ENCODE results near the gene NAXE.

Gene NAXE

DNA sequence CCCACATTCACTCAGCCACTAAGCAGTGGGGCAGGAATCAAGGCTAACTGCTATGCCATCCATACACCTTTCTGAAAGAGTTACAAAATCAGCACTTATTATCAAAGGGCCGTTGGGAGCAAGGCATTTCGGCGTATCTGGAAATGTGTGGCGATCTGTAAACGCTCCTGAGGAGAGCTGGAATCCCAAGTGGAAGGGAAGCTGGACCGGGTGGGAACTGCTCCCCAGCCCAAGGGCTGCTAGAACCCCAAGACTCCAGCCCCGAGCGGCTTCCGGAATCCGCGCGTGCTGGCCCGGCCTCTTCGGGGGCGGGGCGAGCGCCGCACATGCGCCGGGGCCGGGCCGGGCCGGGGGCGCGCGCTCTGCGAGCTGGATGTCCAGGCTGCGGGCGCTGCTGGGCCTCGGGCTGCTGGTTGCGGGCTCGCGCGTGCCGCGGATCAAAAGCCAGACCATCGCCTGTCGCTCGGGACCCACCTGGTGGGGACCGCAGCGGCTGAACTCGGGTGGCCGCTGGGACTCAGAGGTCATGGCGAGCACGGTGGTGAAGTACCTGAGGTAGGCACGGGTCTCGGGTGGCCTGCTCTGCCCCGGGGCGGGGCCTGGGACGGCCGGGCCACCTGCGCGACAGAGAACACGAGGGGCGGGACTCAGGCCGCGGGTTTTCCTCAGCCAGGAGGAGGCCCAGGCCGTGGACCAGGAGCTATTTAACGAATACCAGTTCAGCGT, at the start of gene NAXE:
Gene NAXE, plus strand, starts transcription at position 345 of the 726 bp plus-strand sequence. Its CDS starts 29 bp downstream, at position 374.
- Histone ChIP-seq H3K4me1 (ENCODE audit: control insufficient read depth, insufficient read depth, low read length) (peaks cover 9% of the 10 kb centered on the region), H3K9ac (ENCODE audit: low read length) (peak within 1 kb of the TSS; percentile 83), H3K4me3 (ENCODE audit: low read depth, low read length) (peak within 1 kb of the TSS; percentile 70), H3K27ac (ENCODE audit: low read depth, low read length) (0 out of 2 replicates have a peak within 1 kb of the TSS, but pooled peaks have one; percentile 36), H3K27me3 (ENCODE audit: control insufficient read depth, insufficient read depth, low read length) (no peaks in the 10 kb centered on the region), H3K9me3 (ENCODE audit: control insufficient read depth, insufficient read depth, low read depth, low read length) (no peaks in the 10 kb centered on the region), H3K36me3 (ENCODE audit: control insufficient read depth, insufficient read depth, low read length) (peaks cover 41% of the 10 kb centered on the region)

DNA sequence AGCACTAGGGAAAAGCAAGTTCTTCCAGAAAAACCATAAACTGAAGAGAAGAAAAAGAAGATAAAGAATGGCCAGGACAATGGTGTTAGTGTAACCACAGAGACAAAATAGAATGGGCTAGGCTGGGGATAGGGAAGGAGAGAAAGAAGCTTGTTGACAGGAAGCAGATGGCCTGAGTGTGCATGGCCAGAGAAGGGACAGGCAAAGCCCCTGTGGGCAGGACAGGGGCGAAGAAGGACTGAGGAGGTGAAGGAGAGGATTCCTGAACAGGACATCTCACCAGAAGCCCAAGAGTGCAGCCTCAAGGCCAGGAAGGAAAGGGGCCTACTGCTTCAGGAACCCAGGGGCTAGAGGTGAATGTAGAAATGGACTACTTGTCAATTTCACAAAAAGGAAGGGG, 48.5 kb upstream of the NAXE start:
- peaks cover 86% of the 10 kb centered on the region for H3K36me3 ChIP-seq (ENCODE audit: control insufficient read depth, insufficient read depth, low read length)

DNA sequence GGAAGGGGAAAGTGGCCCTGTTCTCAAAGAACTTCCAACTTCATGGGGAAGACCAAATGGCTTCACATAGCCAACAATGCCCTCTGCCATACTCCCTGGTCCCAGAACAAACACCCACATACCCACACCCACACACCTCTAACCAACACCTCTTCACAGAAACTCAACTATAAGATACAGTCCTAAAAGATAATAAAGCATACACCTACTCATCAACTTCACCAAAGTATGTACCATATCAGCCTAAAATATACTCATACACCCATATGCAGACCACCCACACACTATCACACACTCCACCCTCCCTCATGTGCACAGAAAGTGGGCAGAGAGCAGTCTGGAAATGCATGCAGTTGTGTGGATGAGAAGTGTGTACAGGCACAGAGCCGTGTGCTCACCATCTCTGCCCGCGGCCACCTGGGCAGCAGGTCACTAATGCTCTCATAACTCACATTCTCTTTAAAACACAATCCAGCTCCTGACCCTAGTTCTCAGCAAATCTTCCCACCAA, 46.9 kb upstream of the NAXE start:
- H3K9ac ChIP-seq (ENCODE audit: low read length) = no peak overlapping the region
- H3K27ac ChIP-seq (ENCODE audit: low read depth, low read length) = no peak overlapping the region
- H3K27me3 ChIP-seq (ENCODE audit: control insufficient read depth, insufficient read depth, low read length) = no peaks in the 10 kb centered on the region
- H3K36me3 ChIP-seq (ENCODE audit: control insufficient read depth, insufficient read depth, low read length) = peaks cover 83% of the 10 kb centered on the region
- no peaks in the 10 kb centered on the region for H3K9me3 ChIP-seq (ENCODE audit: control insufficient read depth, insufficient read depth, low read depth, low read length)
- H3K4me1 ChIP-seq (ENCODE audit: control insufficient read depth, insufficient read depth, low read length) = peaks cover 2% of the 10 kb centered on the region; the same call in 1 of the 2 replicates
- H3K4me3 ChIP-seq (ENCODE audit: low read depth, low read length) = no peak overlapping the region

More for the DNA sequence above, 48.5 kb upstream of the NAXE start:
- peaks cover 12% of the 10 kb centered on the region; the same call in 1 of the 2 replicates for H3K4me1 ChIP-seq (ENCODE audit: control insufficient read depth, insufficient read depth, low read length)
- no peak overlapping the region for H3K4me3 ChIP-seq (ENCODE audit: low read depth, low read length)
- H3K9me3 ChIP-seq (ENCODE audit: control insufficient read depth, insufficient read depth, low read depth, low read length) = no peaks in the 10 kb centered on the region
- no peak overlapping the region for H3K27ac ChIP-seq (ENCODE audit: low read depth, low read length)
- H3K9ac ChIP-seq (ENCODE audit: low read length) = no peak overlapping the region
- no peaks in the 10 kb centered on the region for H3K27me3 ChIP-seq (ENCODE audit: control insufficient read depth, insufficient read depth, low read length)

DNA sequence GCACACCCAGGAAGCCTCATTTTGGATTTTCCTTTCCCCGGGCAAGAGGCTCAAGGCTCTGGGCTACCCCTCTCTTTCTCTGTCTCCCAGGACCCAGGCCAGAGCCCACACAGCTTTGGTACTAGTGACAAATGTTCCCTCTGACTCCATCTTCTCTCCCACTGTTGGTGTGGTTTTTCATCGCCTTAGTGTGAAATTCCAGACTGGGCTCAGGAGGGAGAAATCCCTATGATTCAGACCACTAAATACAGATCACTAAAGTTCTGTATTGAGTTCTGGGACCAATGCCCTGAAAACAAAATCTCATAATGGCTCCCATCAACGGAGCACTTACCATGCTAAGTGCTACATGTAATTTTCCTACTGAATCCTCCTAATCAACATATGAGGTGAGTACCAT, 45.3 kb upstream of the NAXE start:
- no peaks in the 10 kb centered on the region for H3K4me1 ChIP-seq (ENCODE audit: control insufficient read depth, insufficient read depth, low read length)
- no peaks in the 10 kb centered on the region for H3K9me3 ChIP-seq (ENCODE audit: control insufficient read depth, insufficient read depth, low read depth, low read length)
- peaks cover 84% of the 10 kb centered on the region for H3K36me3 ChIP-seq (ENCODE audit: control insufficient read depth, insufficient read depth, low read length)
- no peak overlapping the region for H3K9ac ChIP-seq (ENCODE audit: low read length)
- no peaks in the 10 kb centered on the region for H3K27me3 ChIP-seq (ENCODE audit: control insufficient read depth, insufficient read depth, low read length)
- no peak overlapping the region for H3K27ac ChIP-seq (ENCODE audit: low read depth, low read length)
- H3K4me3 ChIP-seq (ENCODE audit: low read depth, low read length) = no peak overlapping the region

DNA sequence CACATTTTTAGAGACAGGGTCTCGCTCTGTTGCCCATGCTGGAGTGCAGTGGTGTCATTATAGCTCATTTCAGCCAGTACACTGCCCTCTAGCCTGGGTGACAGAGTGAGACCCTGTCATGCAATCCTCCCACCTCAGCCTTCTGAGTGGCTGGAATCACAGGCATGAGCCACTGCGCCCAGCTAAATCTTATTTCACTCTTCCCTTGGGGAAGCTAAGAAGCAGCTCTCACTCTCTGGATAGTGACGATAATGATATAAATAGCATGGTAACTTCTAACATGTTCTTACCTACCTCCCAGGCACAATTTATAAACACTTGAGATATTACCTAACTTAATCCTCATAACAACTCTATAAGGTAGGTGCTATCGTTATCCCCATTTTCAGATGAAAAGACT, 44.1 kb upstream of the NAXE start:
- peaks cover 84% of the 10 kb centered on the region for H3K36me3 ChIP-seq (ENCODE audit: control insufficient read depth, insufficient read depth, low read length)
- no peaks in the 10 kb centered on the region for H3K4me1 ChIP-seq (ENCODE audit: control insufficient read depth, insufficient read depth, low read length)

DNA sequence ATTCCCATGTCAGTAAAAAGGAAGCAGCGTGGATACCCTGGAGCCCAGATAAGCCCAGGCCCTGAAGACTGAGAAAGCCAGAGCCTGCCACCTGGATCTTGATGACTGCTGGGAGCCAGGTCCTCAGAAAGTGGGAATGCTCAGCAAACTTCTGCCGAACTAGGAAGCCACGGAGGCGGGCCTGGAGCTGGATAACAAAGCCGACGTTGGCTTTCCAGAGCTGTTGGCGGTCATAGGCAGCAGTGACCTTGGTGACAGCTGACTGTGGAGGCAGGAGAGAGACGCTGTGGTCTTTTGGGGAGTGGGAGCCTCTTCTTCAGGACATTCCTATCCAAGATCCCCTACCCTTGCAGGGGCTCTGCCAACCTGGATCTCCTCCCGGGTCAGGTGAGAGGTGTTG, 43.6 kb upstream of the NAXE start:
- Histone ChIP-seq H3K9me3 (ENCODE audit: control insufficient read depth, insufficient read depth, low read depth, low read length) (no peaks in the 10 kb centered on the region), H3K4me3 (ENCODE audit: low read depth, low read length) (no peak overlapping the region), H3K27me3 (ENCODE audit: control insufficient read depth, insufficient read depth, low read length) (no peaks in the 10 kb centered on the region), H3K27ac (ENCODE audit: low read depth, low read length) (no peak overlapping the region), H3K36me3 (ENCODE audit: control insufficient read depth, insufficient read depth, low read length) (peaks cover 83% of the 10 kb centered on the region), H3K4me1 (ENCODE audit: control insufficient read depth, insufficient read depth, low read length) (no peaks in the 10 kb centered on the region), H3K9ac (ENCODE audit: low read length) (no peak overlapping the region)

More for the DNA sequence above, 44.1 kb upstream of the NAXE start:
- no peak overlapping the region for H3K4me3 ChIP-seq (ENCODE audit: low read depth, low read length)
- H3K27ac ChIP-seq (ENCODE audit: low read depth, low read length) = no peak overlapping the region
- H3K9ac ChIP-seq (ENCODE audit: low read length) = no peak overlapping the region
- no peaks in the 10 kb centered on the region for H3K9me3 ChIP-seq (ENCODE audit: control insufficient read depth, insufficient read depth, low read depth, low read length)
- H3K27me3 ChIP-seq (ENCODE audit: control insufficient read depth, insufficient read depth, low read length) = no peaks in the 10 kb centered on the region

DNA sequence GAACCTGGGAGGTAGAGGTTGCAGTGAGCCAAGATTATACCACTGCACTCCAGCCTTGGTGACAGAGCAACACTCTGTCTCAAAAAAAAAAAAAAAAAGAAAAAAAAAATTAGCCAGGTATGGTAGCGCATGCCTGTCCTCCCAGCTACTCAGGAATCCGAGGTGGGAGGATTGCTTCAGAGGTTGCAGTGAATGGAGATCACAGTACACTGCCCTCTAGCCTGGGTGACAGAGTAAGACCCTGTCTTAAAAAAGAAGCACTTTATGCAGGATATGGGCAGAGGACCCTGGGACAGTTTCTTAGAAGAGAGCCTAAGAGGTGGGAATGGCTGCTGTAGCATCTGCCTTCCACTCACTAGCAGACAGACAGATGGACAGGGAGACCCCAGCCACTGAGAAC, 42.2 kb upstream of the NAXE start:
- Histone ChIP-seq H3K4me1 (ENCODE audit: control insufficient read depth, insufficient read depth, low read length) (no peaks in the 10 kb centered on the region), H3K9me3 (ENCODE audit: control insufficient read depth, insufficient read depth, low read depth, low read length) (no peaks in the 10 kb centered on the region), H3K27me3 (ENCODE audit: control insufficient read depth, insufficient read depth, low read length) (no peaks in the 10 kb centered on the region), H3K4me3 (ENCODE audit: low read depth, low read length) (no peak overlapping the region), H3K9ac (ENCODE audit: low read length) (no peak overlapping the region), H3K27ac (ENCODE audit: low read depth, low read length) (no peak overlapping the region), H3K36me3 (ENCODE audit: control insufficient read depth, insufficient read depth, low read length) (peaks cover 83% of the 10 kb centered on the region)

DNA sequence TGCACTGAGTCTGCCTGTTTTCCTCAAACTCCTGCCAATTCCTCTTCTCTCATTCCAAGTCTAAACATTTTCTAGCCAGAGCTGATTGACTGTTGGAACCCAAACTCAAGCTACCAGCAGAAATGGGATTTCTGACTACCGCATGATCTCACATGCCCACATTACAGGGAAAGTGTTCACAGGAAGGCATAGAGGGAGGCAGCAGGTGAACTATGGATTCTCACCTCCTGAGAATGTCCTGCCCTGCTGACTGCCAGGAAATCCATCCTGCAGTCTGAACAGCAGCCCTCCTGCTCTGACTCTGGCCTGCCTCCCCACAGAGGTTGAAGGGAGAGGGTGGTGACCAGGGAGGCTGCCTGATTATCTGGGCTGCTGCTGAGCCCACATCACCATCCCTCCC, 41.7 kb upstream of the NAXE start:
- H3K9ac ChIP-seq (ENCODE audit: low read length) = no peak overlapping the region
- H3K4me3 ChIP-seq (ENCODE audit: low read depth, low read length) = no peak overlapping the region
- H3K4me1 ChIP-seq (ENCODE audit: control insufficient read depth, insufficient read depth, low read length) = no peaks in the 10 kb centered on the region
- no peak overlapping the region for H3K27ac ChIP-seq (ENCODE audit: low read depth, low read length)
- peaks cover 82% of the 10 kb centered on the region for H3K36me3 ChIP-seq (ENCODE audit: control insufficient read depth, insufficient read depth, low read length)
- H3K27me3 ChIP-seq (ENCODE audit: control insufficient read depth, insufficient read depth, low read length) = no peaks in the 10 kb centered on the region
- H3K9me3 ChIP-seq (ENCODE audit: control insufficient read depth, insufficient read depth, low read depth, low read length) = no peaks in the 10 kb centered on the region

DNA sequence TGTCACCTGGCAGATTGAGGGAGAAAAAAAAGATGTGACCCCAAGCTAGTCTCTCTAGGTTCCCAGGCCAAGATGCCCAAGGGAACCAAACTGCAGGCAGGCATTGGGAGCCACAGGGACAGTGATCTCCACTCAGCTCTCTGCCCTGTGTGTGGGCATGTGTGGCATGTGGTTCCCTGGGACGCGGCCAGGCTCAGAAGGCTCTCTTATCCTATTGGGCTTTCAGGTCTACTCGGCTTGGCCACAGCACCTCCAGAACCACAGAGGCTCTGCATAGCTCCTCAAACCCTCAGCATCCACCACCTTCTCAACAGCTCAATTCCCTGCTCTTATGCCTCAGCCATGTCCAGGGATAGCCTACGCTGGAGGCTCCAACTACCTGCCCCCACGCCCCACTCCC, 41.2 kb upstream of the NAXE start:
- Histone ChIP-seq H3K4me1 (ENCODE audit: control insufficient read depth, insufficient read depth, low read length) (no peaks in the 10 kb centered on the region), H3K27me3 (ENCODE audit: control insufficient read depth, insufficient read depth, low read length) (no peaks in the 10 kb centered on the region), H3K9me3 (ENCODE audit: control insufficient read depth, insufficient read depth, low read depth, low read length) (no peaks in the 10 kb centered on the region), H3K9ac (ENCODE audit: low read length) (no peak overlapping the region), H3K27ac (ENCODE audit: low read depth, low read length) (no peak overlapping the region), H3K36me3 (ENCODE audit: control insufficient read depth, insufficient read depth, low read length) (peaks cover 87% of the 10 kb centered on the region), H3K4me3 (ENCODE audit: low read depth, low read length) (no peak overlapping the region)

DNA sequence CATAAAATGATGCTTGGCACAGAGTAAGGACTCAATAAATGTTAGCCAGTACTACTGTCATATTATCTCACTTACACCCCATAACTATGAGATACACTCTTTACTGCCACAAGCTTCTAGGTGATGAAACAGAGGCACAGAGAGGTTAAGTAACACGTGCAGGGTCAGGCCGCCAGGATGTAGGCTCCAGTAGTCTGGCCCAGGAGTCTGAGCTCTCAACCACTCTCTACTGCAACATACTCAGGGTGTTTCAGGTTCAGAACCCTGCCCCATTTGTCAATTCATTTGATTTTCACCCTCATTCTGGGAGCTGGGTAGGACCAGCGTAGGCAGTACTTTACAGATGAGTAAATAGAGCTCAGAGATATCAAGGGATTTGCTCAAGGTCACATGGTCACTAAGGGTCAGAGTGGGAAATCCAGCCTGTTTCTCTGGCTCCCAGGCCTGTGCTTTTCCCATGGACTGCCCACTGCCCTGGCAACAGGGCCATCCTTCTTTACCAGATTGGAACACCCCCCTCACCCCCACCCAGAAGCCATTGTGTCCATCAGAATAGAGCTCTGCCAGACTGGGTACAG, 40.4 kb upstream of the NAXE start:
- no peaks in the 10 kb centered on the region for H3K27me3 ChIP-seq (ENCODE audit: control insufficient read depth, insufficient read depth, low read length)
- peaks cover 89% of the 10 kb centered on the region for H3K36me3 ChIP-seq (ENCODE audit: control insufficient read depth, insufficient read depth, low read length)
- no peaks in the 10 kb centered on the region for H3K4me1 ChIP-seq (ENCODE audit: control insufficient read depth, insufficient read depth, low read length)
- no peaks in the 10 kb centered on the region for H3K9me3 ChIP-seq (ENCODE audit: control insufficient read depth, insufficient read depth, low read depth, low read length)
- H3K4me3 ChIP-seq (ENCODE audit: low read depth, low read length) = no peak overlapping the region
- H3K27ac ChIP-seq (ENCODE audit: low read depth, low read length) = no peak overlapping the region
- no peak overlapping the region for H3K9ac ChIP-seq (ENCODE audit: low read length)

DNA sequence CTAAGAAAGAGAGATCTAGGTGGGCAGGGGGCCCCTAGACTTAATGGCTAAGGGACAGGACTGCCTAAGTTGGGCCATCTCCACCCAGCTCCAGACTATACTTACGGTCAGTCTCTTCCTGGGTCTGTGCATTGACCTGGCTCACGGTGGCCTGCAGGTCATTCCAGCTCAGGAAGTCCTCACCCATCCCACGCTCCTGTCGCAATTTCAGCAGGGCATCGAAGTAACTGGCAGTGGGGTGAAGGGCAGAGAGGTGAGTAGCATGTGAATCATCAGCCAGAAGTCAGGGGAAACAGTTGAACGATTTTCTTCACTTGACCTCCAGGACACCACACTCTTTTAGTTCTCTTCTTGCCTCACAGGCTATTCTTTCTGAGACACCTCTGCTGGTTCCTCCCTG, 39.7 kb upstream of the NAXE start:
- Histone ChIP-seq H3K4me1 (ENCODE audit: control insufficient read depth, insufficient read depth, low read length) (no peaks in the 10 kb centered on the region), H3K4me3 (ENCODE audit: low read depth, low read length) (no peak overlapping the region), H3K36me3 (ENCODE audit: control insufficient read depth, insufficient read depth, low read length) (peaks cover 88% of the 10 kb centered on the region), H3K9ac (ENCODE audit: low read length) (no peak overlapping the region), H3K27me3 (ENCODE audit: control insufficient read depth, insufficient read depth, low read length) (no peaks in the 10 kb centered on the region), H3K9me3 (ENCODE audit: control insufficient read depth, insufficient read depth, low read depth, low read length) (no peaks in the 10 kb centered on the region), H3K27ac (ENCODE audit: low read depth, low read length) (no peak overlapping the region)
